SK-N-MC (cell line): Measurements from ENCODE around the gene AP5S1.

Experiments used
- FOXP2 ChIP-seq: optimal IDR thresholded peaks from 2 replicates; pipeline ENCODE3; 2011; ENCODE audit warnings: mild to moderate bottlenecking, moderate library complexity; ENCODE audit not compliant: insufficient read depth; ENCODE audit errors: extremely low read length, control extremely low read depth
- POLR2AphosphoS5 ChIP-seq: IDR thresholded peaks from 2 replicates; pipeline ENCODE4 v1.6.1; 2012; ENCODE audit warnings: mild to moderate bottlenecking, low read depth, low read length, borderline replicate concordance

- TF ChIP-seq FOXP2 = no peak
- TF ChIP-seq POLR2AphosphoS5 = no peak
Measured at GRCh38 chr20:3778976-3779375, 41.4 kb upstream of the AP5S1 start.
